Astrocyte (in vitro differentiated cells and primary cell): ENCODE measurements around the gene GUK1.

Source experiments
- CTCF ChIP-seq: IDR thresholded peaks from 2 replicates; pipeline ENCODE4 v1.5.1; 2011; ENCODE audit warnings: low read depth, mild to moderate bottlenecking, inconsistent platforms, low read length, moderate library complexity; ENCODE audit not compliant: insufficient read depth
- EZH2 ChIP-seq: IDR thresholded peaks from 2 replicates; pipeline ENCODE4 v1.6.1; 2012; ENCODE audit warnings: mild to moderate bottlenecking, low read length, inconsistent platforms; ENCODE audit not compliant: insufficient read depth

- TF ChIP-seq CTCF, result no peak
- no peak for TF ChIP-seq EZH2
These were observed 10.5 kb downstream of the GUK1 start for GRCh38 chr1:228150461-228151179.
